Panc1 (cell line): ENCODE measurements around the gene SLC6A6.

ENCODE experiments used
- TF ChIP-seq, protein P1 (sequence below): fragments of 450-650 bp; IDR thresholded peaks from 2 replicates; pipeline ENCODE4 v1.5.1; 2017; ENCODE audit warnings: mild to moderate bottlenecking
- TF ChIP-seq, protein P2 (sequence below), 2 experiments: IDR thresholded peaks; 2 replicates each; pipeline ENCODE4 v1.6.1; 2011 to 2012; ENCODE audit warnings: low read depth in 2 of 2, control low read depth in 1 of 2, low read length in 1 of 2, mild to moderate bottlenecking in 1 of 2, moderate library complexity in 1 of 2; ENCODE audit not compliant: insufficient read depth in 1 of 2

DNA sequence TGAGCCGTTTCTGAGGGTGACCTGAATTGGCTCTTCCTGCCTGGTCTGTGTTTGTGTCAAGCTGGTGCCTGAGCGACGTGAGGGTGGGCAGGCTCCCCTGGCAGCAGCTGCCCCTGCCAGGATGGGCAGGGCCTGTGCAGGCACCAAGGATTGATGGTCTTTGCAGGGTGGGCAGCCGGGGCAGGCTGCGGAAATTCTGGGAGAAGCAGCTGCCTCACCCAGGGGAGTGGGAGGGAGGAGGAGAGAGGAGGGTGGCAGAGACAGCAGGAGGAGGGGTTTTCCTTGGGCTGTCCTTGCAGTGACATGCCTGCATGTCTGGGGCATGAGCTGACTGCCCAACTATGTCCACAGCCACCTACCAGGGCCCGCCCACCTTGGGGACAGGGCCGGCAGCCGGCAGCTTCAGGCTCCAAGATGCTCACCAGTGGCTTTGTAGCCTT is 27.9 kb upstream of the SLC6A6 start:
- TF ChIP-seq, protein P1, sequence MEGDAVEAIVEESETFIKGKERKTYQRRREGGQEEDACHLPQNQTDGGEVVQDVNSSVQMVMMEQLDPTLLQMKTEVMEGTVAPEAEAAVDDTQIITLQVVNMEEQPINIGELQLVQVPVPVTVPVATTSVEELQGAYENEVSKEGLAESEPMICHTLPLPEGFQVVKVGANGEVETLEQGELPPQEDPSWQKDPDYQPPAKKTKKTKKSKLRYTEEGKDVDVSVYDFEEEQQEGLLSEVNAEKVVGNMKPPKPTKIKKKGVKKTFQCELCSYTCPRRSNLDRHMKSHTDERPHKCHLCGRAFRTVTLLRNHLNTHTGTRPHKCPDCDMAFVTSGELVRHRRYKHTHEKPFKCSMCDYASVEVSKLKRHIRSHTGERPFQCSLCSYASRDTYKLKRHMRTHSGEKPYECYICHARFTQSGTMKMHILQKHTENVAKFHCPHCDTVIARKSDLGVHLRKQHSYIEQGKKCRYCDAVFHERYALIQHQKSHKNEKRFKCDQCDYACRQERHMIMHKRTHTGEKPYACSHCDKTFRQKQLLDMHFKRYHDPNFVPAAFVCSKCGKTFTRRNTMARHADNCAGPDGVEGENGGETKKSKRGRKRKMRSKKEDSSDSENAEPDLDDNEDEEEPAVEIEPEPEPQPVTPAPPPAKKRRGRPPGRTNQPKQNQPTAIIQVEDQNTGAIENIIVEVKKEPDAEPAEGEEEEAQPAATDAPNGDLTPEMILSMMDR: no peak
- TF ChIP-seq, protein P2, sequence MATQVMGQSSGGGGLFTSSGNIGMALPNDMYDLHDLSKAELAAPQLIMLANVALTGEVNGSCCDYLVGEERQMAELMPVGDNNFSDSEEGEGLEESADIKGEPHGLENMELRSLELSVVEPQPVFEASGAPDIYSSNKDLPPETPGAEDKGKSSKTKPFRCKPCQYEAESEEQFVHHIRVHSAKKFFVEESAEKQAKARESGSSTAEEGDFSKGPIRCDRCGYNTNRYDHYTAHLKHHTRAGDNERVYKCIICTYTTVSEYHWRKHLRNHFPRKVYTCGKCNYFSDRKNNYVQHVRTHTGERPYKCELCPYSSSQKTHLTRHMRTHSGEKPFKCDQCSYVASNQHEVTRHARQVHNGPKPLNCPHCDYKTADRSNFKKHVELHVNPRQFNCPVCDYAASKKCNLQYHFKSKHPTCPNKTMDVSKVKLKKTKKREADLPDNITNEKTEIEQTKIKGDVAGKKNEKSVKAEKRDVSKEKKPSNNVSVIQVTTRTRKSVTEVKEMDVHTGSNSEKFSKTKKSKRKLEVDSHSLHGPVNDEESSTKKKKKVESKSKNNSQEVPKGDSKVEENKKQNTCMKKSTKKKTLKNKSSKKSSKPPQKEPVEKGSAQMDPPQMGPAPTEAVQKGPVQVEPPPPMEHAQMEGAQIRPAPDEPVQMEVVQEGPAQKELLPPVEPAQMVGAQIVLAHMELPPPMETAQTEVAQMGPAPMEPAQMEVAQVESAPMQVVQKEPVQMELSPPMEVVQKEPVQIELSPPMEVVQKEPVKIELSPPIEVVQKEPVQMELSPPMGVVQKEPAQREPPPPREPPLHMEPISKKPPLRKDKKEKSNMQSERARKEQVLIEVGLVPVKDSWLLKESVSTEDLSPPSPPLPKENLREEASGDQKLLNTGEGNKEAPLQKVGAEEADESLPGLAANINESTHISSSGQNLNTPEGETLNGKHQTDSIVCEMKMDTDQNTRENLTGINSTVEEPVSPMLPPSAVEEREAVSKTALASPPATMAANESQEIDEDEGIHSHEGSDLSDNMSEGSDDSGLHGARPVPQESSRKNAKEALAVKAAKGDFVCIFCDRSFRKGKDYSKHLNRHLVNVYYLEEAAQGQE (IDR thresholded peaks at IDR 0.05; ENCODE audit: insufficient read depth in 1 of 2, low read depth in 2 of 2, low read length in 1 of 2): no peak
